ENCODE data around the gene TMEFF2. TPM values are rescaled to one million over a fixed set of nuclear protein-coding genes. Genes with fewer than 3 reads are reported as not detected.

Gene TMEFF2
- total and polyA plus RNA-seq, 2 of the 8 experiments (the other 6 are each of a cell fraction or from before 2014, with no cell fraction given), result 0.91 to 3.7 TPM

DNA sequence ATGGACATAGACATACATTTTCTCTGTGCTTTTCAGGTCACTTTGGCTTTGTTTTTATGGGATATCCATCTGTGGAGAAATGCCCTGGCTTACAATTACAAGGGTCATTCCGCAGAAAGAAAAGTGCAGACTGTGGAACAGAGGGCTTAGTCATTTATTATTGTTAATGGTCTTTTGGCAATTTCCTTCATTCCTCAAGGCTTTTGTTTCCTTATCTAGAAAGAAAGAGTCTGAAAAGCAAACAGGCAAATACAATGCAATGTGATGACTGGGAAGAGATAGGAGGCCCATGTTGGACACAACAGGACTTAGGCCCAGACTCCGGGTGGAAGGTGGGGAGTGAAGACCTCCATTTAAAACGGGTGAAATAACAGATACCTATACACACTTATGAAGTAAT, 218.3 kb downstream of the TMEFF2 start:
- H4K5ac ChIP-seq (ENCODE audit: insufficient read length, low read depth, low read length), result no peak overlapping the region
- no peak for TF ChIP-seq TAF1 (IDR thresholded peaks at IDR 0.05; ENCODE audit: low read depth, low read length)
- no peak for TF ChIP-seq CBX8 (IDR thresholded peaks at IDR 0.05; ENCODE audit: borderline replicate concordance, low read depth, low read length)
- H3K4me3 ChIP-seq (ENCODE audit: extremely low read depth in 1 of 4, insufficient read depth in 2 of 4, low read depth in 3 of 4, low read length in 4 of 4), result no peak overlapping the region
- 94% methylated on average over 3 of the region's 3 CpGs; no CpG with 5 or more reads in 1 of the 2 experiments for WGBS, 2 experiments (ENCODE audit: extremely low coverage in 1 of 2, insufficient coverage in 1 of 2, insufficient read length in 1 of 2, insufficient replicate concordance in 2 of 2, low coverage in 1 of 2, low lambda C conversion rate in 2 of 2, missing lambda C conversion rate in 1 of 2)
- peaks cover 0 to 13% (median 2%) of the 10 kb centered on the region in 4 experiments; a peak in 1 of 7 replicates for H3K4me1 ChIP-seq (replicated peaks in 1 of 4; ENCODE audit: control insufficient read depth in 3 of 4, insufficient read depth in 4 of 4, low read length in 3 of 4)
- H2AFZ ChIP-seq (ENCODE audit: low read length), result no peak overlapping the region
- H3K56ac ChIP-seq (replicated peaks; ENCODE audit: insufficient read length, low read depth, low read length), result no peak overlapping the region
- ChIA-PET CTCF (ENCODE audit: partially characterized antibody) (interaction anchor here (0.7 kb wide), 1 partner anchor 23 kb away, joined by 3 read pairs; no protein-coding TSS in a partner anchor), POLR2A (ENCODE audit: partially characterized antibody) (no interaction called here)
- H3K18ac ChIP-seq (ENCODE audit: extremely low read depth, low read length), result no peak overlapping the region
- no peak overlapping the region for H3K27ac ChIP-seq (ENCODE audit: low read depth, low read length)
- H3K9ac ChIP-seq (replicated peaks in 1 of 4; ENCODE audit: extremely low read depth in 1 of 4, low read depth in 3 of 4, low read length in 3 of 4), result no peak overlapping the region
- H3K36me3 ChIP-seq (ENCODE audit: control insufficient read depth in 2 of 4, insufficient read depth in 4 of 4, low read length in 3 of 4), result no peaks in the 10 kb centered on the region
- H4K20me1 ChIP-seq (replicated peaks in 1 of 2; ENCODE audit: control insufficient read depth in 1 of 2, insufficient read depth in 2 of 2, low read length in 2 of 2), result no peaks in the 10 kb centered on the region
- no peaks in the 10 kb centered on the region for H3K79me1 ChIP-seq (ENCODE audit: low read depth, low read length)
- no peak overlapping the region for H2BK15ac ChIP-seq (ENCODE audit: low read length)
- FAIRE-seq (no peak), DNase-seq (ENCODE audit: low read depth in 1 of 2, low spot score in 2 of 2) (no peak)
- no peak overlapping the region for H2BK120ac ChIP-seq (replicated peaks; ENCODE audit: low read depth, low read length)
- H3K23me2 ChIP-seq (ENCODE audit: low read depth, low read length), result no peaks in the 10 kb centered on the region
- no peak overlapping the region for H2BK20ac ChIP-seq (ENCODE audit: low read length)
- no peak overlapping the region for H4K91ac ChIP-seq (replicated peaks; ENCODE audit: insufficient read length, low read length)
- H3K79me2 ChIP-seq (ENCODE audit: control insufficient read depth in 1 of 2, insufficient read depth in 2 of 2, low read length in 2 of 2), result no peaks in the 10 kb centered on the region
- H2BK5ac ChIP-seq (ENCODE audit: low read depth, low read length), result no peak overlapping the region
- no peak overlapping the region for H2BK12ac ChIP-seq (ENCODE audit: low read depth, low read length)
- no peak overlapping the region for H3K23ac ChIP-seq (ENCODE audit: insufficient read length)
- H3K27me3 ChIP-seq (replicated peaks in 1 of 4; ENCODE audit: control insufficient read depth in 3 of 4, extremely low read depth in 1 of 4, insufficient read depth in 3 of 4, low read length in 3 of 4), result no peaks in the 10 kb centered on the region
- no peak overlapping the region for H3K4me2 ChIP-seq (ENCODE audit: insufficient read depth in 1 of 2, low read depth in 2 of 2, low read length in 2 of 2)
- H2AK5ac ChIP-seq (ENCODE audit: low read depth, low read length), result no peak overlapping the region
- no peak overlapping the region for H3K4ac ChIP-seq (replicated peaks; ENCODE audit: insufficient read length, low read depth, low read length)
- no peak overlapping the region for H3K14ac ChIP-seq (ENCODE audit: insufficient read length)
- H4K8ac ChIP-seq (ENCODE audit: extremely low read depth, insufficient read depth, low read length), result no peak overlapping the region
- H3K9me3 ChIP-seq (ENCODE audit: insufficient read depth in 2 of 2, low read depth in 1 of 2, low read length in 1 of 2), result no peaks in the 10 kb centered on the region

All from H1 (cell line).